Osteocyte (in vitro differentiated cells): Measurements from ENCODE around the gene PAPPA. TPM values are rescaled to one million over a fixed set of nuclear protein-coding genes. Genes with fewer than 3 reads are reported as not detected.

Experiments used
- DNase-seq: peaks from one replicate; pipeline ENCODE4 v3.0.0; 2021; ENCODE audit warnings: mixed read lengths; ENCODE audit not compliant: unreplicated experiment; ENCODE audit errors: extremely low spot score
- H3K27ac Mint-ChIP-seq: one replicate; pipeline ENCODE4 v1.8.0; 2021; ENCODE audit warnings: mild to moderate bottlenecking, mixed read lengths; ENCODE audit not compliant: unreplicated experiment
- H3K27me3 Mint-ChIP-seq: one replicate; pipeline ENCODE4 v1.8.0; 2021; ENCODE audit warnings: mixed read lengths; ENCODE audit not compliant: unreplicated experiment
- H3K36me3 Mint-ChIP-seq: one replicate; pipeline ENCODE4 v1.8.0; 2021; ENCODE audit warnings: mixed read lengths; ENCODE audit not compliant: unreplicated experiment
- H3K4me1 Mint-ChIP-seq: one replicate; pipeline ENCODE4 v1.8.0; 2021; ENCODE audit warnings: mixed read lengths; ENCODE audit not compliant: unreplicated experiment
- H3K4me3 Mint-ChIP-seq: one replicate; pipeline ENCODE4 v1.8.0; 2021; ENCODE audit warnings: mild to moderate bottlenecking, moderate library complexity, mixed read lengths; ENCODE audit not compliant: unreplicated experiment
- H3K9me3 Mint-ChIP-seq: one replicate; pipeline ENCODE4 v1.8.0; 2021; ENCODE audit warnings: mixed read lengths; ENCODE audit not compliant: unreplicated experiment
- total RNA-seq: library from RNA; stranded (reverse); gene quantifications from 2 replicates; pipeline ENCODE4 v1.2.1, GENCODE V29; 2021
- TF ChIP-seq, protein P1 (sequence below): fragments of 200-600 bp; sonication (generic); IDR thresholded peaks from 2 replicates; pipeline ENCODE4 v1.5.0; 2021; ENCODE audit warnings: antibody characterized with exemption, mild to moderate bottlenecking, moderate library complexity

Gene PAPPA
- total RNA-seq, 1 donor from 2014 or later, result 229 TPM

DNA sequence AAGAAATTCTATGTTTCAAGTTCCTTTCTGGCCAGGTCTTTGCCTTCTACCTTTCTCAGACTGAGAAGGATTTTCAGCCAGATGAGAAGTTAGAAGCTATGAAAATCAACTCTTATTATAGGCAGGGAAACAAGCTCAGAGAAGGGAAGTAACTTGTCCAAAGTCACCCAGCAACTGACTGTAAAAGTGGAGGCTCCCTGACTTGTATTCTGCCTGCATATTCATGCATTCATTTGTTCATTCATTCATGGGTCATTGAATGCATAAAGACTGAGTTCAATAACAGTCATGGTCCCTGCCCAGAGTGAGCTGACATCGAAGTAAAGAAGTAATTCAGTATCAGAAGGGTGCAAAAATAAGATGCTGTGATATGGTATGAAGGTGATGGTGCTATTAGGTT lies 239.6 kb downstream of the PAPPA start:
- Mint-ChIP-seq H3K4me1 (peaks cover 10% of the 10 kb centered on the region), H3K27me3 (no peaks in the 10 kb centered on the region), H3K9me3 (no peaks in the 10 kb centered on the region), H3K36me3 (peaks cover 87% of the 10 kb centered on the region), H3K27ac (no peak overlapping the region), H3K4me3 (no peak overlapping the region)
- TF ChIP-seq, protein P1, sequence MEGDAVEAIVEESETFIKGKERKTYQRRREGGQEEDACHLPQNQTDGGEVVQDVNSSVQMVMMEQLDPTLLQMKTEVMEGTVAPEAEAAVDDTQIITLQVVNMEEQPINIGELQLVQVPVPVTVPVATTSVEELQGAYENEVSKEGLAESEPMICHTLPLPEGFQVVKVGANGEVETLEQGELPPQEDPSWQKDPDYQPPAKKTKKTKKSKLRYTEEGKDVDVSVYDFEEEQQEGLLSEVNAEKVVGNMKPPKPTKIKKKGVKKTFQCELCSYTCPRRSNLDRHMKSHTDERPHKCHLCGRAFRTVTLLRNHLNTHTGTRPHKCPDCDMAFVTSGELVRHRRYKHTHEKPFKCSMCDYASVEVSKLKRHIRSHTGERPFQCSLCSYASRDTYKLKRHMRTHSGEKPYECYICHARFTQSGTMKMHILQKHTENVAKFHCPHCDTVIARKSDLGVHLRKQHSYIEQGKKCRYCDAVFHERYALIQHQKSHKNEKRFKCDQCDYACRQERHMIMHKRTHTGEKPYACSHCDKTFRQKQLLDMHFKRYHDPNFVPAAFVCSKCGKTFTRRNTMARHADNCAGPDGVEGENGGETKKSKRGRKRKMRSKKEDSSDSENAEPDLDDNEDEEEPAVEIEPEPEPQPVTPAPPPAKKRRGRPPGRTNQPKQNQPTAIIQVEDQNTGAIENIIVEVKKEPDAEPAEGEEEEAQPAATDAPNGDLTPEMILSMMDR, result no peak
- no peak for DNase-seq

DNA sequence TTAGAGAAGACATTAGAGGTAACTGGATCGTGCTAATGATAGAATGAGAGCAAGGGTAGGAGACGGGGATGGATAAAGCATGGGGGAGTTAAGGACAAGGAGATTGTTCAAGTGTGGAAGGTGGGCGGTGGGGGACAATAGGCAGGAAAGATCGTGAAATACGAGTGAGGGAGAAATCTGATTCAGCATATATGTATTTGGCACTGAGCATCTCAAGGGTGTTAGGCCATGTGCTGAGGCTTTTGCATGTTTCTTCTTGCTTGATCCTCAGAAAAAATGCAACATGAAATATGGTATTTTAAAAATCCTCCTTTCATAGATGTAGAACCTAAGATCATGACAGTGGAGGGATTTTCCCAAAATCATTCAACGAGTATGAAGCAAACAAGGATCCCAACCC lies 240.5 kb downstream of the PAPPA start:
- peaks cover 88% of the 10 kb centered on the region for H3K36me3 Mint-ChIP-seq
- TF ChIP-seq, protein P1, result no peak
- H3K4me1 Mint-ChIP-seq, result peaks cover 8% of the 10 kb centered on the region
- no peaks in the 10 kb centered on the region for H3K27me3 Mint-ChIP-seq
- no peak for DNase-seq
- no peak overlapping the region for H3K4me3 Mint-ChIP-seq
- H3K27ac Mint-ChIP-seq, result no peak overlapping the region
- H3K9me3 Mint-ChIP-seq, result no peaks in the 10 kb centered on the region

DNA sequence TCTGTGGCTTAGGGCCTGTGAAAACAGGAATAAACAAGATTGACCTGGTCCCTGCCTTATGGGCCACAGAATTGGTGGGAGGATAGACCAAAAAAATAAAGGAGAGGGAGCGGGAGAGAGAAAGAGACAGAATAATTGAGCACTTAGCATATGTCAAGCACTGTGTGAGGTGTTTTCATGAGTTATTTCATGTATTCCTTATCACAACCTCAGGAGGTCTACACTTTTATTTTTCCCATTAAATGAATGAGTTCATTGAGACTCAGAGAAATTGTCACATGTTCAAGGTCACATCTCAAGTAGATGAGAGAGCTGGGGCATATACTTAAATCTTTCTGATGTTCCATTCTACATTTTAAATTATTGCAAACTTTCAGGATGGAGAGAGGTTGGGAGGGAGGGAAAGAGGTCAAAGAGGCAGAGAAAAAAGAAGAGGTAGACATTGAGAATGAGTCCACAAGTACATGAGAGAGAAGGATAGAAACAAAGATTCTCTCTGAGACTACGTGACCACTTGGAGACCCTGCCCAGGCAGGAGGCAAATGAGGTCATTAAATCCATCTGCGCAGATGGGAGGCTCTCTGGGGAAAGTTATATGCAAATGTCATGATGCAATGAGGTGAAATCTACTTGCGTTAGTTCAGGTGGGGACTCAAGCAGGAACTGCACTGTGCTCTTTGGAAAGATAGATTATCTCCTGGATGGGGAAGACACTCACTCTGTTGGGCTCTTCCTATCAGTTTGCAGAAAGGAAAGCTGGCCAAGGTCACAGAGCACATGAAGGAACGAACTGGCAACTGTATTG lies 241.5 kb downstream of the PAPPA start:
- no peak for DNase-seq
- no peaks in the 10 kb centered on the region for H3K9me3 Mint-ChIP-seq
- H3K4me1 Mint-ChIP-seq, result peaks cover 5% of the 10 kb centered on the region
- H3K27ac Mint-ChIP-seq, result peak overlapping the region; percentile 54
- TF ChIP-seq, protein P1, result no peak
- H3K27me3 Mint-ChIP-seq, result no peaks in the 10 kb centered on the region
- H3K4me3 Mint-ChIP-seq, result no peak overlapping the region
- peaks cover 83% of the 10 kb centered on the region for H3K36me3 Mint-ChIP-seq

DNA sequence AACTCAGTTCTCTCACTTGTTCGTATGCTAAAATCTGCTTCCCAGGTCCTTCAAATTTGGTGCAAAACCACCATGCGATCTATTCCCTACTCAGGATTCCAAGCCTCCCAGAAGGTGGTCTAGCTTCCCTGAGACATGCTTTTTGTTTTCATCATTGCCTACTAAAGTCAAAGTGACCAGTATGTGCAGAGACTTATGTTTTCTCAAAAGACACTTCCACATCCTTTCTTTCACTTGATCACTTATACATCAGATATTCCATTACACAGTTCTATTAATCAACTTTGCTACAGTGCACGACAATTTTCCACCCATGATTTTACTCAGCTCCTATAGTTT lies 242.1 kb downstream of the PAPPA start:
- Mint-ChIP-seq H3K27ac (no peak overlapping the region), H3K36me3 (peaks cover 80% of the 10 kb centered on the region), H3K27me3 (no peaks in the 10 kb centered on the region), H3K9me3 (no peaks in the 10 kb centered on the region), H3K4me1 (peaks cover 4% of the 10 kb centered on the region), H3K4me3 (no peak overlapping the region)
- TF ChIP-seq, protein P1, result no peak
- no peak for DNase-seq

DNA sequence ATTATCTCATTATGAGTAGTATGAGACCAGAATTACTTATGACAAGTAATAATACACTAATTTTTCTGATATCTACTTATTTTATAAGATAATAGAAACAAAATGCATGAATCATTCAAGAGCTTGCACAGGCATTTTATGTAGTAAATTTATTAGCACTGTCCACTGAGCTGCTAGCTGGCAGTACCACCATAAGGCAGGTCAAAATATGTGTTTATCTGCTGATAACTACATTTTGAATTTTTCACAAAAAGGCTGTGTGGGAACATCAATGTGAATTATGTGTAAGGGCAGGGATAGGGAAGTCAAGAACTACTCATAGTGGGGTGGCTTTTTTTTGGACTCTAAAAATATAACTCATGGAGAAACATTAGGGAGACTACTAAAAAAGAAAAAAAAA lies 249.6 kb downstream of the PAPPA start:
- no peaks in the 10 kb centered on the region for H3K4me1 Mint-ChIP-seq
- peak overlapping the region; percentile 28 for H3K27ac Mint-ChIP-seq
- no peak for DNase-seq
- TF ChIP-seq, protein P1, result no peak
- H3K27me3 Mint-ChIP-seq, result no peaks in the 10 kb centered on the region
- no peaks in the 10 kb centered on the region for H3K9me3 Mint-ChIP-seq
- H3K36me3 Mint-ChIP-seq, result peaks cover 14% of the 10 kb centered on the region
- H3K4me3 Mint-ChIP-seq, result no peak overlapping the region
